GM18498 (cell line): ENCODE results near the gene KYAT1.

Source experiments
- ATAC-seq: cut with Tn5 transposase; IDR thresholded peaks from one replicate; pipeline ENCODE4 v1.9.1; 2021; ENCODE audit warnings: mild to moderate bottlenecking, moderate library complexity; ENCODE audit not compliant: unreplicated experiment

KYAT1 gene

GRCh38 chr9:128786681-128787601 lies 94.8 kb downstream of the KYAT1 start, which contains the start of gene TBC1D13:
Gene TBC1D13 (plus strand): TSS chr9:128787253. CDS start chr9:128787354, 101 bp downstream.
- peak; percentile 94 for ATAC-seq

GRCh38 chr9:128785427-128785826 lies 96.3 kb downstream of the KYAT1 start:
- ATAC-seq, result no peak
